ENCODE measurements around the gene PDGFRB.

Gene PDGFRB

DNA sequence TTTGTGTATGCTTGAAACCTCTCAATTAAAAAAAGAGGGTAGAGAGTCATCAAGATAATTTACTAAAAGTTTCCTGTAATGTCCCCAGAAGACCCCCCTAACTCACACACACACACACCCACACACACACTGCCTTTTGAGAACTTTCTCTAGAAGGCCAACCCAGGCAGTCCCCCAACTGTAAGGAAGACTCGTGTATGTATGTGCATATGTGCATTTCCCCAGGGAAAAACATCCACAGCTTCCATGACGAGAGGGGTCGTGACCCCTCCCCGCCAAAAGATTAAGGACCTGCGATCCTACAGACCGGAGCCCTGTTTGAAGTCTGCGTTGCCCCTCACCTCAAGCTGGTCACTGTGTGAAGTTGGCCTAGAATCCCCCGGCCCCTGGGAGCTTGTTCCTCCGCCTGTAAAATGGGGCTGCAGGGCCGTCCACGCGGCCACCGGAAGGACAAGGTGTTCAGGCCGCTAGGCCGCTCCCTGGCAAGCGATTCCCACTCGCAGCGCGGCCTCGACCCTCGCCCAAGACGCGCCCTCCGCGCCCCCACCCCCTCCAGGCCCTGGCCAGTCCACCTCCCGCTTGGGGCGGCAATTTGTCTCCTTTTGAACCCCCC, 10.5 kb upstream of the PDGFRB start:
- Mint-ChIP-seq H3K4me3 (peak overlapping the region in 1 of 3 experiments; percentile 8), H3K27ac (peak overlapping the region; percentile 31 to 88 (median 76)), H3K36me3 (ENCODE audit: low read depth) (no peaks in the 10 kb centered on the region), H3K9me3 (no peaks in the 10 kb centered on the region), H3K4me1 (peaks cover 55% of the 10 kb centered on the region), H3K27me3 (ENCODE audit: low read depth) (peaks cover 34% of the 10 kb centered on the region)
- TF ChIP-seq, protein P1, sequence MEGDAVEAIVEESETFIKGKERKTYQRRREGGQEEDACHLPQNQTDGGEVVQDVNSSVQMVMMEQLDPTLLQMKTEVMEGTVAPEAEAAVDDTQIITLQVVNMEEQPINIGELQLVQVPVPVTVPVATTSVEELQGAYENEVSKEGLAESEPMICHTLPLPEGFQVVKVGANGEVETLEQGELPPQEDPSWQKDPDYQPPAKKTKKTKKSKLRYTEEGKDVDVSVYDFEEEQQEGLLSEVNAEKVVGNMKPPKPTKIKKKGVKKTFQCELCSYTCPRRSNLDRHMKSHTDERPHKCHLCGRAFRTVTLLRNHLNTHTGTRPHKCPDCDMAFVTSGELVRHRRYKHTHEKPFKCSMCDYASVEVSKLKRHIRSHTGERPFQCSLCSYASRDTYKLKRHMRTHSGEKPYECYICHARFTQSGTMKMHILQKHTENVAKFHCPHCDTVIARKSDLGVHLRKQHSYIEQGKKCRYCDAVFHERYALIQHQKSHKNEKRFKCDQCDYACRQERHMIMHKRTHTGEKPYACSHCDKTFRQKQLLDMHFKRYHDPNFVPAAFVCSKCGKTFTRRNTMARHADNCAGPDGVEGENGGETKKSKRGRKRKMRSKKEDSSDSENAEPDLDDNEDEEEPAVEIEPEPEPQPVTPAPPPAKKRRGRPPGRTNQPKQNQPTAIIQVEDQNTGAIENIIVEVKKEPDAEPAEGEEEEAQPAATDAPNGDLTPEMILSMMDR (IDR thresholded peaks at IDR 0.05; ENCODE audit: unreplicated experiment in 3 of 3): no peak

DNA sequence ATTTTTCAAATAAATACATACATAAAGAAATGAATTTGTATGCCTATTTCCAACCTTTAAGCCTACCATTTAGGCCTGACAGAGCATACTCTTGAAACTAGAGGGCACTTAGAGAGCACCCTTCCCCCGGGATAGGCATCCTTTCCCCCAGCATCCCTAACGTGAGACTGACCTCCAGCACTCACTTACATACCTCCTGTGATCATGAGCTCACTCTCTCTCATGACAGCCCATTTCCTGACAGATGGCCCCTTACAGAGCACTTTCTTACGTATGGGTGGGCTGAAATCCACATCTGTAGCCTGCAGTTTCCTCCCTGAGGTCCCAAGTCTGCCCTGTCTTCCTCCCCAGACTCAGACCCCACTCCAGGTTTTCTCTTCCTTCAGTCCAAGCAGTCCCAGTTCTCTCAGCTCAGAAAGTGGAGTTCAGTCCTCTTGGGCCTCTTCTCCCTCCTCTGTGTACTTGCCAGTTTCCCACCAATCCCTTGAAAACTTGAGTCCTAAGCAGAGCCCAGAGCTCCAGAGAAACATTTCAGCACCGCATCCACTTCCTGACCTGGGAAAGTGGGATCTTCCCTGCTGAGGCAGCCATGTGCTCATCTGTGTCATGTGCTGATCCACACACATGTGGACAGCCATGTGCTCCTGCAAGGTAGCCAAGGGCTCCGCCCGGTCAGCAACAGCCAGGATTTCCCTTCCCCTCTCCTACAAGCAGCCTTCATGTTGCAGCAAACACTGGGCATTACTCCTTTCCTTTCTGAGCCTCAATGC, 8.8 kb upstream of the PDGFRB start:
- Mint-ChIP-seq H3K36me3 (ENCODE audit: low read depth) (no peaks in the 10 kb centered on the region), H3K27ac (peak overlapping the region; percentile 76 to 88 (median 77)), H3K9me3 (no peaks in the 10 kb centered on the region), H3K4me1 (peaks cover 64% of the 10 kb centered on the region), H3K4me3 (peak overlapping the region in 1 of 3 experiments; percentile 1), H3K27me3 (ENCODE audit: low read depth) (peaks cover 30% of the 10 kb centered on the region)
- TF ChIP-seq, protein P1 (IDR thresholded peaks at IDR 0.05; ENCODE audit: unreplicated experiment in 3 of 3): no peak

DNA sequence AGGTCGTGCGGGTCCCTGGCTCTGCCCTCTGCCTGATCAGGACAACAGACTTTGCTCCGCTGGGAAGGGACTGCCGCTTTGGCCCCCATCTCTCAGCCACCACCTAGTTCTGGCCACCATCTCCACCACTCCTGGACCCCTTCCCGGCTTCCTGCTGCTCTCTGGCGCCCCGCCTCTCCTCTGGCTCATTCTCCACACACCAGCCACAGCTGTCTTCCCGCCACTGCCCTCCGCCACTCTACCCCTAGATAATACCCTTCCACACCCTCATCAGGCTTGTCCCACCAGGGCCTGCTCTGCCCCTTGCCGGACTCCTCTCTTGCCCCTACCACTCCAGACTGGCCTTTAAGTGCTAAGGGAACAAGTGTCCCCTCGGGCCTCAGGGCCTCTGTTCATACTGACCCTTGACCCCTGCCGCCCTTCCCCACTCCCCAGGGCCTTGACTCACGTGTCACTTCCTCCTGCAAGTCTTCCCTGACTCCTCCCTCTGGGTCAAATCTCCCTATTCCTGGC, 8.0 kb upstream of the PDGFRB start:
- Mint-ChIP-seq H3K27me3 (ENCODE audit: low read depth) (peaks cover 25% of the 10 kb centered on the region), H3K4me1 (peaks cover 63% of the 10 kb centered on the region)

DNA sequence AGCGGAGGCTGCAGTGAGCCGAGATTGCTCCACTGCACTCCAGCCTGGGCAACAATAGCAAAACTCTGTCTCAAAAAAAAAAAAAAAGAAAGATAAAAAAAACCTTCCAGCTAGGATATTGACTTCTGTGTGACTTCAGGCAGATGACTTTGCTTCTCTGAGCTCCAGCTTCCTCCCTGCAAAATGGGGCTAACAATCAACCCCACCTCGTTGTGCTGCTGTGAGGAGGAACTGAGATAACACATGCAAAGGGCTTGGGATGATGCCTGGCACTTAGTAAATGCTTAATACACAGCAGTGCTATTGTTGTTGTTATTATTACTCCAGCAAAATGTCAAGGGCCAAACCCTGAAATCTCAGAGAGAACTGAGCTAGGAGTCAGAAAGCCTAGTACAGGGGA, 7.4 kb upstream of the PDGFRB start:
- H3K36me3 Mint-ChIP-seq (ENCODE audit: low read depth): no peaks in the 10 kb centered on the region
- H3K27ac Mint-ChIP-seq: peak overlapping the region in 2 of 3 experiments; percentile 76 to 88
- TF ChIP-seq, protein P1 (IDR thresholded peaks at IDR 0.05; ENCODE audit: unreplicated experiment in 3 of 3): no peak
- H3K27me3 Mint-ChIP-seq (ENCODE audit: low read depth): peaks cover 19% of the 10 kb centered on the region
- no peaks in the 10 kb centered on the region for H3K9me3 Mint-ChIP-seq
- no peak overlapping the region for H3K4me3 Mint-ChIP-seq
- peaks cover 62% of the 10 kb centered on the region for H3K4me1 Mint-ChIP-seq

More for the DNA sequence above, 8.0 kb upstream of the PDGFRB start:
- TF ChIP-seq, protein P1 (IDR thresholded peaks at IDR 0.05; ENCODE audit: unreplicated experiment in 3 of 3): no peak
- Mint-ChIP-seq H3K9me3 (no peaks in the 10 kb centered on the region), H3K4me3 (peak overlapping the region in 1 of 3 experiments; percentile 19), H3K27ac (peak overlapping the region; percentile 76 to 88 (median 77)), H3K36me3 (ENCODE audit: low read depth) (no peaks in the 10 kb centered on the region)

DNA sequence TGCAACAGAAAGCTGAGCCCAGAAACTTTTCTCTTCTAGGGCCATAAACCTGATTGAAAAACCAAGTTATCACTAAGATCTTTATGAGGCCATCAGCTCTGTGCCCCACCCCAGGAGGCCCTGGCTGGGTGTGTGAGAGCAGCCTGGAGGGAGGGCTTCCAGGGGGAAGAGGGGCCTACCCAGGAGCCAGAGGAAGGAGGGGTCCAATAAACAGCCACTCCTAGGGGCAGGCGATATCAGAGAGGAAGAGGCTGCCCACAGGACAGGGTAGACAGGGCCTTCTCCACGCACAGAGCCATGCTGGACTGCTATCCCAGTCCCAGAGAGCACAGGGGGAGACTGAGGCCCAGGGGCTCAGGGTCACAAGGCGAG, 6.5 kb upstream of the PDGFRB start:
- Mint-ChIP-seq H3K4me1 (peaks cover 71% of the 10 kb centered on the region), H3K27ac (peak overlapping the region; percentile 80 to 95 (median 88)), H3K27me3 (ENCODE audit: low read depth) (peaks cover 14% of the 10 kb centered on the region), H3K36me3 (ENCODE audit: low read depth) (no peaks in the 10 kb centered on the region), H3K4me3 (no peak overlapping the region), H3K9me3 (no peaks in the 10 kb centered on the region)
- TF ChIP-seq, protein P1 (IDR thresholded peaks at IDR 0.05; ENCODE audit: unreplicated experiment in 3 of 3): no peak
